NCI-H69 (cell line): ENCODE data around the gene CBX4.
A peak's percentile ranks its signal among the peaks of the same experiment; 100 is the strongest.

ENCODE experiments used
- DNase-seq: peaks from one replicate; lab custom pipeline; 2025; lab: John Stamatoyannopoulos, UW

CBX4 gene

GRCh38 chr17:79829004-79829403 is 10.2 kb downstream of the CBX4 start:
- DNase-seq: no peak

- no peak for DNase-seq
Measured at GRCh38 chr17:79826841-79827578, 12.2 kb downstream of the CBX4 start.

GRCh38 chr17:79826204-79826680 is 13.0 kb downstream of the CBX4 start:
- DNase-seq: no peak

GRCh38 chr17:79825580-79825921 is 13.7 kb downstream of the CBX4 start:
- no peak for DNase-seq

- DNase-seq: no peak
Measured at GRCh38 chr17:79824893-79825579, 14.2 kb downstream of the CBX4 start.

- DNase-seq: no peak
Measured at GRCh38 chr17:79824234-79824633, 15.0 kb downstream of the CBX4 start.

GRCh38 chr17:79822583-79823124 is 16.6 kb downstream of the CBX4 start:
- no peak for DNase-seq

GRCh38 chr17:79821331-79822095 is 17.7 kb downstream of the CBX4 start:
- DNase-seq: no peak

GRCh38 chr17:79820959-79821330 is 18.3 kb downstream of the CBX4 start:
- DNase-seq: no peak

- DNase-seq: no peak
Measured at GRCh38 chr17:79819534-79820276, 19.5 kb downstream of the CBX4 start.

GRCh38 chr17:79819085-79819484 is 20.2 kb downstream of the CBX4 start:
- DNase-seq: no peak

- peak; percentile 46 for DNase-seq
Measured at GRCh38 chr17:79818026-79818758, 21.0 kb downstream of the CBX4 start.

- DNase-seq: no peak
Measured at GRCh38 chr17:79815836-79816461, 23.3 kb downstream of the CBX4 start.

GRCh38 chr17:79814974-79815835 is 24.0 kb downstream of the CBX4 start:
- no peak for DNase-seq

GRCh38 chr17:79814127-79814973 is 24.9 kb downstream of the CBX4 start:
- no peak for DNase-seq

GRCh38 chr17:79813297-79814126 is 25.7 kb downstream of the CBX4 start:
- DNase-seq: peak; percentile 75

- peak; percentile 74 for DNase-seq
Measured at GRCh38 chr17:79812353-79813258, 26.6 kb downstream of the CBX4 start.
